ENCODE results near the gene SETBP1. TPM values are rescaled to one million over a fixed set of nuclear protein-coding genes. Genes with fewer than 3 reads are reported as not detected.

The SETBP1 gene
- total RNA-seq, 1 donor from 2014 or later, result 34.4 TPM

DNA sequence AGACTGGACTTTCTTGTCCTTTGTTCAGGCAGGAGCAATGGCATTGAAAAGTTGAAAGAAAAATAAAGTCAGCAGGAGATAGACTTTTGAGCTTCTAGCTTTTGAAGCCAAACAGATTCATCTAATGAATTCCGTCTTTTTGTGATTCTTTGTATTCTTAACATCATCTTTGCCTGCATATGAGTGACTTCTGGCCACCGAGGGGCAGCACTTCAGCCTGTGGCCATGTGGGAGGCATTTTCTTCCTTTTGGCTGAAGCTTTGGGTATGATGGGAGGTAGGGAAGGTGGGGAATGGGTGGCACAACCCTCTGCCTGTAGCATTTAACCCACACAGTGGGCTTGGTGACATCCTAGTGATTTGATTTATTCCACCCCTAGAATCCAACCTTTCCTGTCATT is 220.6 kb downstream of the SETBP1 start:
- DNase-seq (ENCODE audit: low spot score), result no peak

DNA sequence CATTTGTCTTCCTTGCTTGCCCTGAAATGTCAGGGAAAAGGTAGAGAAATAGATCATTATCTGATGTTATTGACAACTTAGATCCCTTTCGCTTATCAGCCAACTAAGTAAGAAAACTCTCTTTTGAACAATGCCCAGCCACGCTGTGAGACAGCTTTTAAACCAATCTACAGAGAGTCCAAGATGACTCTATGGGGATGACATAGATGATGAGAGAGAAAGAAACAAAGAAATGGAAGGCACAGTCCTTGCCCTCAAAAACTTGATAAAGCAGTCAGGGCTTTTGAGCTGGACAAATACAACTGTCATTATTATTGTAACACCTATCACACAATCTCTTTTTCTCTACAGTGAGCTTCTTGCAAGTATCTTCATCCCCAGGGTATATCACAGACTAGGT is 222.6 kb downstream of the SETBP1 start:
- no peak for DNase-seq (ENCODE audit: low spot score)

DNA sequence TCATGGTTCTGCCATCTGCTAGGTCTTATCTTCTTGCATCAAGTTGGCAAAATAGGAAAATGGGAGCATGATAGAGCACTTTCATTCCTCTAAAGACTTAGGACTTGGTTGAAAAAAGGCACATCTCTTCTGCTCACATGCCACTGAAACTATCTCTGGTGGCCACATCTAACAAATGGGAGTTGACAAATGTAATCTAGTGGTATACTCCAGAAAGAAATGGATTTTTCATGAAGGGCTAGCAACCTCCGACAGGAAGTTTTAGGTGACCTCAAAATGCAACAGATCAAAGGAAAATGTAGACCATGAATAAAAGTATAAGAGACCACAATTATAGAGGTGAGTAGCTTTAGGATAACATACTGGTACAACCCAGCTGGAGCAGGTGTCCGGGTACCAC is 224.1 kb downstream of the SETBP1 start:
- DNase-seq (ENCODE audit: low spot score), result no peak

DNA sequence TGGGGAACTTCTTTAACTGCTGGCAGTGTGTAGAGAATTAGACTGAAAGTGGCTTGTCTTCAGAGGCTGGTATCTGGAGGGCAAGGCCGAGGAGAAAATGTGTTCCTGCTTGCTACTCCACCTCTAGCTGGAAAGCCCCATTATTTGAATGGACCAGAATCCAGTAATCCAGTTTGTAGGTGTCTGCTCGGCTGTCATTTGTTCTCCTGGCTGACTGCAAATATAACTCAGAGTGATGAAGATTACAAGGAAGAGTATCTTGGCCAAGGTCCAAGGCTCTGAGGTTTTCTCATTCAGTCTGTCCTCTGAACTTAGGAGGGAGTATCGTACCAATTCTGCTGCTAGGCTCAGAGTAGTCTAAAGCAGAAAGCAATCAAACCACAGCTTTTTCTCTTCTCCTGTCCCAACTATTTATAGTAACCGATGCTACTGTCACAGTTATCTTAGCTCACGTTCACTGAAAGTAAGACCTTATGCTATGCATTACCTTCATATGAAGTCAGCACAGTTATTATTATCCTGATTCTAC is 228.6 kb downstream of the SETBP1 start:
- peak; percentile 34 for DNase-seq (ENCODE audit: low spot score)

DNA sequence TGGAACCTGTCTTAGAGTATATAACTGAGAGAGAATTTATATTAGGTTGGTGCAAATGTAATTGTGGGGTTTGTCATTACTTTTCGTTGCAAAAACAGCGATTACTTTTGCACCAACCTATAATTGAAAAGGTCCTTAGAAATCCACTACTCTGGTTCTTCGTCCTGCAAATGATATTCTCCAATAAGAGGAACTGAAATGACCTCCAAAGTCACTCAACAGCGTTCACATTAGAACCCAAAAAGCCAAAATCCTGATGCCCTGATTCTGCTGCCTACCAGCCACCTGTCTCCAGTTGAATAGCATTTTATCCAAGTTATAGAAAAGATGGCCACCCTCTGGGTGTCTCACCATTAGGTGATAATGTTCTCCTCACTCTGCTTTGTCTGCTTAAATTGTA is 230.6 kb downstream of the SETBP1 start:
- DNase-seq (ENCODE audit: low spot score), result no peak

DNA sequence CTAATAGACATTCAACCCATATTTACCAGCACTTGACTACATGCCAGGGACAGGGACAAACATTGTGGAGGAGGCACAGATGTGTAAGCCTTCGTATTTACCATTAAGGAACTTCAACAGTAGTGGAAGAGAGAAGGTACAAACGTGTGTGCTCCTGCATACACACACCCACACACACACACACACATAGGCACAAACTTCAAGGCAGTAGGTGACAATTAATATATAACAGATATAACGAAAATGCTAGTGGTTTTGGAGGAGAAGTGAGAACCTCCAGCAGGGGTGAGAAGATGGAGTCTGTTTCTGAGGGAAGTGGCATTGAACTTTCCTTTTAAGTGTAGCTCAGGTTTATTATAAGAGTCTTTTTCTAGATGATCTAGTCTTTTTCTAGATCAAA is 231.1 kb downstream of the SETBP1 start:
- no peak for DNase-seq (ENCODE audit: low spot score)

DNA sequence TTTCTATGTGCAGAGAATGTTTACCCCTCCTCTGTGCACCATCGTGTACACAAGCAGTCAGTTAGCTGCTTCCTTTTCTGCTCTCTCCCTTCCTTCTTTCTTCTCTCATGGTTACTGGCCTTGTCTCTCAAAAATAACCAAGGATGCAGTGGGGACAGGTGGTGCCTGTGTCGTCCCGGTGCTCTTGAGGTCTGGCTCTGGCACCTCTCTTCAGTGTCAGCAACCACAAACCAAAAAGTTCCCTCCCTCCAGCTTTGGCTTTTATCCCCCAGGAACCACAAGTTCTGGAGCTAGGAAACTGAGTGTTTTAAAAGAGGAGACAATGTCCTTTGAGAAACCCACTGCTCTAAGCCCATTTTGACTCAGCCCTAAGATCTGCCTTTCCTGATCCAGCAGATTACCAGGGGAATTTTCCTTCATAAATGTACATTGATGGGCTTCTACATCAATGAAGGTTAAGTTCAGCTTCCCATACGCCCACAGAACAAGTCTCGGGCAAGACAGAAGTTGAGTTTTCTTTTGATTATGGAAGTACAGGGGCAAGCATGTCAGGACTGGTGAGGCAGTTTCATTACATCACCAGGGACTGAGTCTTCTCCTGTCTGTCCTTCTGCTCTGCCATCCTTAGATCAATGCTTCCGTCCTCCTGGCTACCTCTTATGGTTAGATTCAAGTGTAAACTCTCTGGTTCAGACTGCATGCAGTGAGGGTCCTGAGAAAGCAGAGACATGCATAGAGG is 232.2 kb downstream of the SETBP1 start:
- DNase-seq (ENCODE audit: low spot score), result no peak

DNA sequence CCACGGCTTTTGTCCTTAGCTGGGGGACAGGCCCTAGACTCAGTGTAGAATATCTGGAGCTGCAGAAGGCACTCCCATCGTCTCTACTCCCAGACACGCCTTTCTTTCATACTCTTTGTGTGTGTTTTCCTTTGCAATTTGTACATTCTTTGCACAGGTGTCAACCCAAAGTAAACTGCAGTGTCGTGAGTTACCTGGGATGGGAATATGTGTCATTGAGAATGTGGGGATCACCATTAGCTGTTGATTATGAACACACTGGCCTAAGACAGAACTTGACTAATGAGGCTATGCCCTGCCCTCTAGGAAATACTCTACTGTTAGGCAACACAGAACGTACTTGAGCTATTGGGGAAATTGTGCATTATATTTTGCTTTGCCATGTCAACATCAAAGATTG is 233.3 kb downstream of the SETBP1 start:
- no peak for DNase-seq (ENCODE audit: low spot score)

DNA sequence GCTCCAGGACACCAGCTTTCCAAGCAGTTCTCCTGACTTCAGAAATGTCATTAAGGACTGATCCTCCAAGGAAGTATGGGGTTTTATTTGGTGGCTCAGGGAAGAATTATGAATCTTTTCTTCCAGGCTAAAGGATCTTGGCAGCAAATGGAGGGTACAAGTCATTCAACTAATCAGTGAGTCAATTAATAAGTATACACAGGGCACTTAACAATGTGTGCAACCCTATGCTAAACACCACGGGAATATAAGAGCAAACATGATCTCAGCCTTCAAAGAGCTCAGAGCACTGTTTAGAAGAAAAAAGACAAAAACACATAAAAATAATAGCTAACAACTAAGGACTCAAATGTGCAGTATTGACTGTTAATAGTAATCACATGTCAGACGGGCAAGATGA is 234.5 kb downstream of the SETBP1 start:
- no peak for DNase-seq (ENCODE audit: low spot score)

DNA sequence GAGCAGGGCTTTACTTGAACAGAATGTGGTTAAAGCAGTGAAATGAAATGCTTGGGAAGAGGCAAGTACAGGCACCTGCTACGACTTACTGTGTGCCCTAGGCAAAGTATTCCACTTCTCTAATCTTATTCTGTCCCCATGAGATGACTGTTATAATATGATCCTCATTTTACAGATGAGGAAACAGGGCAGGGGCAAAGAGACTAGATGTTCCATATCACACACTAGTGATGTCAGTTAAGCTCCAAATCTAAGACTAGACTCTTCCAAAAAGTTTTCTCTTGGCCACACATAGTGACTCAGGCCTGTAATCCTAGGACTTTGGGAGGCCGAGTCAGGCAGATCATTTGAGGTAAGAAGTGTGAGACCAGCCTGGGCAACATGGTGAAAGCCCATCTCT is 235.0 kb downstream of the SETBP1 start:
- peak; percentile 40 for DNase-seq (ENCODE audit: low spot score)

DNA sequence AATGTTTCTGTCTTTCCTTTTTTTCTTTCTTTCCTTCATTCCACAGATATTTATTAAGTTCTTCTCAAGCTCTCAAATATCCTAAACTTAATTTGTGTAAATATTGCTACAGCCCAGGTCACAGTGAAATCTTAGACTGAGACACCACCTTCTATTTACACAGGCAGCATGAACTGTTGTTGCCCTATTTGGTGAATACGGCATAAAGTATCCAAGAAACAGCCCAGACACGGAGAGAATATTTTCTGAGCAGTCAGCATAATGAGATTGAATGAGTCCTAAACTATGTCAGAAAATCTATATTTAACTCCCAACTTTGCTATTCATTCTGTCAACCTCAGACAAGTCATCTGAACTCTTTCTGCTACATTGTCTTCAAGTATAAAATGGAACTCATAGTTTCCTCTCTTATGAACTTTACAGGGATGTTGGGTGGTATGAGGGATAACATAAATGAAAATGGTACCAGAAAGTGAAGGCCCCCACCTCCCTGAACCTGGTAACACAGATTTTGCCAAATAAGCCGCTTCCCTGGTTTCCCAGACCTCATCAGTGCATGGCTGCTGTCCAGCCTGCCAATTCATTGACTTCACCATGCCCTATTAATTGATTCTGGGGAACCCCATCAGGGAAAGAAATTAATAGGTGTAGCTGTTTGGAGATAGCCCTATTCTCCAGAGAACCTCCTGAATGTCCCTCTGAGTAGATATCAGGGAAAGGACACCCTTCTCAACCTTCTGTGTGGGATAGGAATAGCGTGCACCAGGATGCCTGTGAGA is 235.9 kb downstream of the SETBP1 start:
- peak; percentile 35 for DNase-seq (ENCODE audit: low spot score)

DNA sequence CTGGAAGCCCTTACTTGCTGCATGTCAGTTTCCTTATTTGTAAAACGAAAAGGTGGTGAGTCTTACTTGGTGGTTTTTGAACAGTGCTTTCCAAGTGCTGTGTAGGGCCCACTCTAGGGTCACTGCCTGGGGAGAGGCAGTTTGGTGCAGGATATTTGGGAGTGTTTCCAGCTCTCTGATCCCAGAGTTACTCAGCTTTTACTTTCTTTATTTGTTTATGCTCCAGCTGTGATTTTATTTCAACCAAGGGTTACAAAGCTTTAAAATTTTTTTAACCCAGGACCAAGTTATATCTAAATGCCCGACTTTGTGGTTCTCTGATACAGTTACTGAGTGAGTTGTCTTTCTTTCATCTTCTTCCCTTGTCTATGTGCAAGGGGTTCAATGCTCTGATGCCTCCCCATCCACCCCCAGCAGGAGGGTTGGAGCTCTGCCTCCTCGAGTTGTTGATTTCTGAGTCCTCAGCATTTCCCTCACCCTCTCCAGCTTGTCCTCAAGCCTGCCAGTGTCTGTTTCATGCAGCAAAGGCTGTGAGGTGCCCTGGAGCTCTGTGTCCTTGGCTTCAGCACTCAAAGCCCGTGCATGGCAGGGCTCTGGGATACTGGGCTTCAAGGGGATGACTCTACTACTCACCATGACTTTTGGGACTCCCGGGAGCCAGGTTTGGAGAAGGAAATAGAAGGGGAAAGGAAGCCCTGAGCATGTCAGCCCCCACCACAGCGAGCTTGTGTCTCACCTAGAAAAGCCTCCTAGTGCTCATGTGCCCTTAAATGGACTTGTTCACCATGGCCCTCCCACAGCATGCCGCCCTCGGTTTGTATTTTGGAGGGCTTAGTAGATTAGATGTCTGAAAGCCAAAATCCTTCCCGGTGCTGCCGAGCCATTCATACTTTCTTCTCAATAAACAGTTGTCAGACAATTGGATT is 236.8 kb downstream of the SETBP1 start:
- peak; percentile 83 for DNase-seq (ENCODE audit: low spot score)

DNA sequence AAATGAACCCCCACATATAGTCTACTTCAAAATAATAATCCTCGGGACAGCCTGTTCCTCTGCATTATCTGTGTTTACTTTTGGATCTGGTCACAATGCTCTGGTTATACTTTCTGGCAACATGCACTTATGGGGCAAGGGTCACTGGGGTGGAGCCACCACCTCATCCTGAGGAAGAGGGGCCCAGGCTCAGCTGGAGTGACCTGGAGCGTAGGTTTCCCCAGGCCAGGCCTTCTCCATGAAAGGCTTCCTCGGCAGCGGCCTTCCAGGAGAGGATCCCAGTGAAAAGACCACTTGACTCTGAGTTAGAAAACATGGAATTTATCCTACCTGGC is 237.4 kb downstream of the SETBP1 start:
- no peak for DNase-seq (ENCODE audit: low spot score)

DNA sequence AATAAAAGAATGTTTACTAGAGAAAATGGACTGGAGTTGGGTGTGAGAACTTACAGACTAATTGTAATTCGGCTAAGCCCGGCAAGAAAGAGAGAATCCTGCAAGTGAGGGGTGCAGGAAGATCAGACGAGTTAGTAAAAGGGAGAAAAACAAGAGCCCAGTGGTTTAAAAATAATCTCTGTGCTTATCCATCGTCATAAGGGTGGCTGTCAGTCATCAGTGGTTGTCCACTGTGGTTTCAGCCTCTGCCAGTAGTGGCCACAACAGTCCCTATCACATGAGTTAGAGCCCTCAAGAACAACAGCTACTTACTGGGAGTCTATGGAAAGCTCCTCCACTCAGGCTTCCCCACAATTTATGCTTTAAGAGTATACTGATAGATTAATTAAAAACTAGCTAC is 239.8 kb downstream of the SETBP1 start:
- no peak for DNase-seq (ENCODE audit: low spot score)

DNA sequence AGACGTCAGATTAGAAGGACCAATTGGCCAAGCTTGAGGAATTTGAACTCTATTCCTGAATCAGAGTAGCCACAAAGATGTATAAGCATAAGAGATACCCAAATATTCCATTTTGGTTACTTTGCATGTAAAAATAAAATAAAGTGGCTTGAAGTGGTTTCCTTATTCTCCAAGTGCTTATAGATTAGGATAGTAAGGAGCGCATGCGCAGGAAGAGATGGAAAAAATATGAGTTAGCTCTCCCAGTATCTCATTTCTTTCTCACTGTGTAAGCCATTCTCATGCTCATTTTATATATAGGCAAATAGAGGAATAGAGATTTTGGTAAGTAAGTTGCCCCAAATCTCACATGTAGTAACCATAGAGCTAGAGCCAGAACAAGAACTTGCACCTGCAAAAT is 241.3 kb downstream of the SETBP1 start:
- no peak for DNase-seq (ENCODE audit: low spot score)

DNA sequence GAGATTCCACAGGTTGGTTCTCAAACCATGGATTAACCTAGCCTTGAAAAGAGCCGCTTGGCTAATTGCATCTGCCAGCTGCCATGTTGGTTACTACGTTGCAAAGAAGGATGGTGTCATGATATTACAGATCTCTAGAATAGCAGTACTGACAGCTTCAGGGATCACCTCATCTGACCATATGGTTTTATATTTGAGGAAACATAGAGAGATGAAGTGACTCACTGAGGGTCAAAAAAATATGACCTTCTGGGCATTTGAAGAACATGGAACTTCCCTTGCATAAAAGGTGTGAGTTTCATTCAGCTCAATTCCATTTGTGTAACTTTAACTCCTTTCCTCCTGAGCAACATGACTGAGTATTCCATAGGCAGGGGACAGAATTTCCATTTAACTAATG is 242.3 kb downstream of the SETBP1 start:
- no peak for DNase-seq (ENCODE audit: low spot score)

DNA sequence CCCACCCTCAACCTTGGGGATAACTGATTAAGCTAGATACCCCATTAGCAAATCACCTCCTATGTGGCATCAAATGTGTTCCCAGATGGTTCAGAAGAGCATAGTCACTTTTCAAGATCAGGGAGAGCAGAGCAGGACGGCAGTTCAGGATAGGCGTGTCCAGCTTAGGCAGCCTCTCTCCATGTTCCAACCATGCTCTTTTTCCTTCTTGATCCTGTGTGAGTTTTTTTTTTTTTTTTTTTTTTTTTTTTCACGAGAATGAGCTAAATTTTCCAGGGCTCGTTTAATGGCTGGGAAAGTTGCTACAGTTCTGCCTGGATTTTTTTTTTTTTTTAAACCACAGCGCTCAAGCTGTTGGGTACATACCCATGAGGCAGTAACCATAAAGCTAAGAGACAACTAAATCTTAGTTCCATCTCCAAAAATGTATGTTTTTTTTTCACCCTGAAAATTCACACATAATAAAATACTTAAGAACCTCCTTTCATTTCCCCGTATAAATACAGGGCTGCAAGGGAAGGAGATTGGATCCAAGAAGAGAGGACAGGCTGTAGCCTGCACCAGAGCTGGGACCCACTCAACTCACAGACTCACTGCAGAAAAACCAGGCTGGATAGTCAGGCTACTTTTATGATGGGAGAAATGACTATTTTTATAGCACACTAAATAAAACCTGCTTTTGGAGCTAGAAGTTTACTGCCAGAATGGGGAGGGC is 244.3 kb downstream of the SETBP1 start:
- peak; percentile 72 for DNase-seq (ENCODE audit: low spot score)

DNA sequence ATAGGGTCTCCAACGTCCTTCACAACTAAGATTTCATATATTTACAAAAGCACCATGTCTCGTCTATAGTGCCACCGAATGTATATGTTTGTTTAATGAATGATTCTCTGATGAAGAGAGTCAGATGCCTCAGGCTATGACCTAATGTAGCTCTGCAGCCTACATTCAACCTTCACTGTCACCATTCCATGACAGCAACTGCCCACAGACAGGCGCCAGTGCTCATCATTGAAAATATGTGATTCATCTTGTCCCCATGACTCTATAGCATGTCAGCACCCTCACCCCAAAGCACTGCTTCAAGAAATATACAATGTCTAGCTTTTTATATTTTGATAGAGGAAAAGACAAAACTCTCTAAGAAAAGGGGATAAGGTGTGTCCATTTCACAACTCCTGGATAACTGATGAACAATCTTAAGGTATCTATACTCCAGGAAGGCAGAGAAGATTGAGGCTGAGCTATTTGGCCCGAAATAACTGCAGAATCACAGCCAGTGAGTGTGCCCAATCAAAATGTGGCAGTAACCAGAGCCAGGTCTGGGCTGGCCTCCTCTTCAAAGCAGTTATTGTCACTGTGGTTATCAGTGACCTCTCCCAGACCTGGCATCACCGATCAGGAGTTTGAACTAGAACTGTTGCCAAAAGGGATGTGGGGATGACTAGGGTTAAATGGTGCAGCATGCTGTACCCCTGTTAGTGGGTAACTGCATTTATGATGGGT is 246.6 kb downstream of the SETBP1 start:
- no peak for DNase-seq (ENCODE audit: low spot score)

DNA sequence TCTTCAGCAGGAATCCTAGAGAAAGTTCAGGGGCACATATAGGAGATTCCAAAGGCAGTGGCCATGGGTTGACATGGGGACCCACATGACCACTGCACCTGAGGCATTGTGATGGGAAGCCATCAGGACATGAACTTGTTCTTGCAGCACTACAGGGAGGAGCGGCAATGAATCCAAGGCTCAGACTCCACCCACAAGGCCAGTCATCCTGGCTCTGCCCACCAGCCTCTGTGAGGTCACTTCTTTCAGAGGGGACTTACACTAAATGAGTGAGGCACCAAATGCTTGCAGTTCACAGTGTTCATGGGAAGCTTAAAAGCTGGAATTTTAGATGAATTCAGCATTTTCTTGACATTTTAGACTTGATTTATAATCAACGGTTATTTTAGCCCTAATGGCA is 254.2 kb downstream of the SETBP1 start:
- peak; percentile 19 for DNase-seq (ENCODE audit: low spot score)

DNA sequence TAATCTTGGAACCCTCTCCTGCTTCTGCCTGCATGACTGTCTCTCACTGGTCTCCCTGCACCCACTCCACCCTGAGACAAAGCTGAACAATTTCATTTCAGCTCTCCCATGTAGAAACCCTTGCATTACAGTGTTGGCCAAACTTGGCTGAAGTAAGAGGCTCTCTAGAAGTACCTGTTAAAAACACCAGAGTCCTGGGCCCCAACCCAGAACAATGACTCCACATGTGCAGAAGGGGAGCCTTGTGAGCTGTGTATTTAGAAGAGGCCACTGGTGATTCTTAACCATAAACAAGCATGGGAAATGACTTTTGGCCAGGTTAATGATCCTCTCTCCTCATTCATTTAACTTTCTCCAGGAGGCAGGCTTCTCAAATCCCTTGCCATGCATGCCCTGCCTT is 254.8 kb downstream of the SETBP1 start:
- DNase-seq (ENCODE audit: low spot score), result no peak

DNA sequence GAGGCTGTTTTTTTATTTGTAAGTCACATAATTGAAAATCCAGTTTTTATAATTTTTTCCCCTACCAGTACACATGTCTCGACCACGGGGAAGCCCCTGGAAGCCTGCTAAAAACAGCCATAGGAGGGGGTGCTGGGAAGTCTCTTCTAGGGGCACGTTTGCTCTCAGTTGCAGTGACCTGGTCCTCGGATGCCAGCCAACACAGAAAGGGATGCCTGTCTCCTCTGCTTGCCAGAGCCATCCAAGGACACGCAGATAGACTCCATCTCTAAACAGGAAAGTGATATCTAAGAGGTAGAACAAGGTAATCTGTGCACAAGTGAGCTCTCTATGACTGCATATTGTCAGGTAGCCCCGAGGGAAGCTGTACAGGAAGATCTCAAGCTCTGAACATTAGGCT is 255.8 kb downstream of the SETBP1 start:
- DNase-seq (ENCODE audit: low spot score), result no peak
